GM12891 (cell line): ENCODE data around the gene CDH24.

Experiments
- POLR2A ChIP-seq: IDR thresholded peaks from 2 replicates; pipeline ENCODE4 v1.6.1; 2011; ENCODE audit warnings: low read depth, low read length, control low read depth
- TAF1 ChIP-seq: IDR thresholded peaks from 2 replicates; pipeline ENCODE4 v1.6.1; 2011; ENCODE audit warnings: low read depth, low read length, control low read depth

DNA sequence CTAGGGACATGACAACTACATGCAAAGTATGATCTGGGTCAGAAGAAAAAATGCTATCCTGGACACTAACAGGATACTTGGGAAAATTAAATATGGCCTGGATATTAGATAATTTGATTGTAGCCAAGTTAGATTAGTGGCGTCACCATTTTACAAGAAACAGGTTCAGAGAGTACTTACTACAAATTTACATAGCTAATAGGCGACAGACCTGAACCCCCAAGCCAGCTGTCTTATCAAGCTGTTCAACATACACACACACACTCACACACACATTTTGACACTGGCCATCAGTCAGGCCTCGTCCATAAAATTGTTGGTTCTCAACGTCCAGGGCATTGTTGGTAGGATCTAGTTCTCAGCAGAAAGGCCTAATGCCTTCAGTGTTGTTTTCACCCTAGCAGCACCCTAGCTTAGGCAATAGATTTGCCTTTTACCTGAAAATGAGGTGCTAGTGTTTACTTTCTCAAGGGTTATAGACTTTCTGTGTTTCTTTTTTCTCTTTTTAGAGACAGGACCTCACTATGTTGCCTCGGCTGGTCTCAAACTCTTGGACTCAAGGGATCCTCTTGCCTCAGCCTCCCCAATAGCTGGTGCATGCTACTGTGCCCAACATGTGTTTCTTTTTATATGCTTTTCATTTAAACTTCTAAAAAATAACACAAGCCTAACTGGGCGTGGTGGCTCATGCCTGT lies 44.1 kb downstream of the CDH24 start:
- no peak for TF ChIP-seq POLR2A
- TF ChIP-seq TAF1, result no peak
